ENCODE results near the gene ZNF292.
"Not testable (repeated sequence)": the region's sequence is repeated elsewhere in the genome, so short reads cannot be mapped to it uniquely, and the experiment has no call there.

ZNF292 gene

DNA sequence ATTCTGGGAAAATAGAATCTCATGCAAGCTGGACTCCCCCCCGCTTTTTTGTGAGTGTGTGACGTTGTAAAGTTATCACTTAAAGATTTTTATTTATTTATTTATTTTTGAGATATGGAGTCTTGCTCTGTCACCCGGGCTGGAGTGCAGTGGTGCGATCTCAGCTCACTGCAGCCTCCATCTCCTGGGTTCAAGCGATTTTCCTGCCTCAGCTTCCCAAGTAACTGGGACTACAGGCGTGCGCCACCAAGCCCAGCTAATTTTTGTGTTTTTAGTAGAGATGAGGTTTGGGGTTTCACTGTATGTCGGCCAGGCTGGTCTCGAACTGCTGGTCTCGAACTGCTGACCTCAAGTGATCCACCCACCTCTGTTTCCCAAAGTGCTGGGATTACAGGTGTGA, 2.2 kb downstream of the ZNF292 start:
- not testable (repeated sequence) for DNase-seq (ENCODE audit: insufficient read length, low spot score); FAIRE-seq

DNA sequence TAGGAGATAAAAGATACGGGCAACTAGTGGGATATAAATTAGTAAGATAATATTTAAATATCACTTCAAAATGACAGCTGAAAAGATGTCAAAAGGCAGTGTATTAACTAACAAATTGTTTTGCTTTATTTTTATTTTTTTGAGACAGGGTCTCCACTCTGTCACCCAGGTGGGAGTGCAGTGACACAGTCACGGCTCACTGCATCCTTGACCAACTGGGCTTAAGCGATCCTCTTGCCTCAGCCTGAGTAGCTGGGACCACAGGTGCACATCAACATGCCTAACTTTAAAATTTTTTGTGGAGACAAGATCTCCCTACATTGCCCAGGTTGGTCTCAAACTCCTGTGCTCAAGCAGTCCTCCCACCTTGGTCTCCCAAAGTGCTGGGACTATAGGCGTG, 5.9 kb downstream of the ZNF292 start:
- DNase-seq (ENCODE audit: insufficient read length, low spot score) (no peak), FAIRE-seq (no peak)

DNA sequence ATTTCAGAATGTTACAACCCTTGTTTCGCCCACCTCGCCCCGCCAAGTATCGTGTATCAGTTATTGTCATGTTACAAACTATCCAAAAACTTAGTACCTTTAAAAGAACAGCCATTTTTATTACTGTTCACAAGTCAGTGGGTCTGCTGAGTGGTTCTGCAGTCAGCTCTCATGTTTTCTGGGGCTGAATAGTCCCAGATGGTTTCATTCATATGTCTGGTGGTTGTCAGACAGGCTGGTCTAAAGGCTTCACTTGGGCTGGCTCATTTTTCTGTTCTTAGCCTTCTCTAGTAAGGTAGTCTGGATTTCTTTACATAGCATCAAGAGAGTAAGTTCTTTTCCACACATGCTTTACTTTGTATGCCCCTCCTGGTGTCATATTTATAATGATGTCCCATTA, 8.6 kb downstream of the ZNF292 start:
- DNase-seq (ENCODE audit: insufficient read length, low spot score) (no peak), FAIRE-seq (no peak)

DNA sequence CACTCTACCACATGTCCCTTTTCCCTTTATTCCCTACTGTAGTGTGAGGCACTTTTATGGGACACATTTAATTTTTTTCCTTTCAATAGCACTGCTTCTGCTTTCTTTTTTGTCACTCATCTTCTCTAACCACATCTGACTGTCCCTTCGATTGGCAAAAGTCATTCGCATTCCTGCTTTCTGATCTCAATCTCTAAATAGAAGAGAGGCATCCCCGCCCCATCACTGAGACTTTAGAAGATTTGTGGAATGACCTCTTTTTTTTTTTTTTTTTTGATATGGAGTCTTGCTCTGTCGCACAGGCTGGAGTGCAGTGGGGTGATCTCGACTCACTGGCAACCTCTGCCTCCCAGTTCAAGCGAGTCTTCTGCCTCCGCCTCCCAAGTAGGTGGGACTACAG, 9.1 kb downstream of the ZNF292 start:
- FAIRE-seq (no peak), DNase-seq (ENCODE audit: insufficient read length, low spot score) (no peak)

DNA sequence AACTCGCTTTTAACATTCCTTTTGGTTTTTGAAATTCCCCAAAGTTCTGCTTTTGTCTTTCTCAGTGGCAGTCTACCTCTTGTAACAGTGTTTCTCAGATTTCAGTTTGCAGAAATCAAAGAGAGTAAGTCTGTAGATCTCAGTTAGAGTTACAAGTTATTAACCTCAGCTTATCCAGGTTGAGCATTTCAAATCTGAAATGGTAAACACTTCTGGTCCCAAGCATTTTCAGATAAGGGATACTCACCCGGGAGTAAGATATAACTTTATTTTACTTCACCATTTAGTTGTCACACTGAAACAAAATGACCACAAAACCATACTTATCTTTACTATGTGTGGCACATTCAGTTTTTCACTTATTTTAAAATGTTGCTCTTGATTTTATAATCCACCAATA, 9.8 kb downstream of the ZNF292 start:
- no peak for FAIRE-seq

DNA sequence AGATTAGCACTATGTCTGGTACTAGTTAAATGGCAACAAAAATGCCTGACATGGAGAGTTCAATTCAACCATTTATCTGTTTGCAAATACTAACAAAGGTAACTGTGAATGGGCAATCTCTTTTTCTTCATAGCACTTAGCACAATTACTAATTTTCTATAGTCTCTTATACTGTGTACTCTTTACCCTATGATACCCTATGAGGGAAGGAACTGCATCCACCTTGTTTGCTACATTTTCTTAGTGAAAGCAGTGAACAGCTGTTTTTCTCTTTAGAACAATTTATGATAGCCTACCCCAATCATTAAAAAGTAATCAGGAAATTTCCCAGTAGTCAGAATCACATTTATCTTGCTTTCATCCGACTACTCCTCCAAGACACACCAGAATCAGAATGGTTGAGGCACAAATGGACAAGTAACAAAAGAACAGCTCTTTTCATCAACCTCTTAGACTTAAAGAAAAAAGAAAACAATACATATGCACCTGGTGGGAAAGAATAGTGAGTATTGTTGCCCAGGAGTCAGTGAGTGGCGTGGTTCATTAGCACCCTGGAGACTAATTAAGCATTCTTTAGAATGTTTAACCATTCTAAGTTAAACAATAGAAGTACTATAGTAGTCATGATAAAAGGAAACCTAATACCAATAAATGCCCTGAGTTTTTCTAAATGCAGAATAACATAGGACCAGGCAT, 16.7 kb downstream of the ZNF292 start:
- DNase-seq (ENCODE audit: insufficient read length, low spot score) (no peak), FAIRE-seq (no peak)

More for the DNA sequence above, 9.8 kb downstream of the ZNF292 start:
- DNase-seq (ENCODE audit: insufficient read length, low spot score): no peak

DNA sequence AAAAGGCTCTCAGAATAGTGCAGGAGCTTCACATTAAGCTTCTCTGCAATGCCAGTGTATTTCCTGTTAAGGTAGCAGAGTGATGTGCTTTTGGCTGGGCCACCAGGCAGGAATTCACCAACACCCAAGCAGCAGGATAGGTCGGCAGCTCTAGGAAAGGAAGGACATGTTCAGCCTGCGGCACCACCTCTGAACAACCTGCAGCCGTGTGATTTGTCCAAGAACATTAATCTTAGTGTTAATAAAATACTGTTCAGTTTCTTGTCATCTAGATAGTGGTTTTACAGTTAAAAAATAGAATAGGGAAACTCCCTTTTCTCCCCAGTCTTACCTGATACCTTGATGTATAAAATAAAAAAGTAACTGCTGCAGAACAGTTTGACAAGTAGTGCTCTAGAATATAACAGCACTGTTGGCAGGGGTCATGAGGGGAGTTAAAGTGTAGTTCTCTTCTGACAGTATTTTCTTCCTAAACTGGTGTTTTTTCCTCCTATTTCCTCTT, 18.8 kb downstream of the ZNF292 start:
- peak; percentile 44 for FAIRE-seq

DNA sequence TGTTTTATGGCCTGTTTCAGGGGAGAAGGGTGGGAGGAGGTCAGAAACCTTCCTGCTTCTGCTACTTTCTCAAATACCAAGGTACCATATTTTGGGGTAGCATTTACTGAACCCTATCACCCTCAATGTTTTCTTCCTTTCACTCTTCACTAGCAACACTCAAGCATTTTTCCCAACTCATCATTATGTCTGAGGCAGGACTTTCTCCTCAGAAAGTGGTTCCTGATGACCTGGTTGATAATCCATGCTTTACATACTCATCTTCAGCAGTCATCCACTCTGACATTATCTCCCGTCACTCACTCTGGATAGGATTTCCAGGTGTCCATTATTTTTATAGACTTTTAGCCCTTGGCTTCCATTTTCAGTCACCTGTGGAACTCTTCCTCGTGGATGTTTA, 21.1 kb downstream of the ZNF292 start:
- DNase-seq (ENCODE audit: insufficient read length, low spot score) (no peak), FAIRE-seq (no peak)

More for the DNA sequence above, 18.8 kb downstream of the ZNF292 start:
- no peak for DNase-seq (ENCODE audit: insufficient read length, low spot score)

DNA sequence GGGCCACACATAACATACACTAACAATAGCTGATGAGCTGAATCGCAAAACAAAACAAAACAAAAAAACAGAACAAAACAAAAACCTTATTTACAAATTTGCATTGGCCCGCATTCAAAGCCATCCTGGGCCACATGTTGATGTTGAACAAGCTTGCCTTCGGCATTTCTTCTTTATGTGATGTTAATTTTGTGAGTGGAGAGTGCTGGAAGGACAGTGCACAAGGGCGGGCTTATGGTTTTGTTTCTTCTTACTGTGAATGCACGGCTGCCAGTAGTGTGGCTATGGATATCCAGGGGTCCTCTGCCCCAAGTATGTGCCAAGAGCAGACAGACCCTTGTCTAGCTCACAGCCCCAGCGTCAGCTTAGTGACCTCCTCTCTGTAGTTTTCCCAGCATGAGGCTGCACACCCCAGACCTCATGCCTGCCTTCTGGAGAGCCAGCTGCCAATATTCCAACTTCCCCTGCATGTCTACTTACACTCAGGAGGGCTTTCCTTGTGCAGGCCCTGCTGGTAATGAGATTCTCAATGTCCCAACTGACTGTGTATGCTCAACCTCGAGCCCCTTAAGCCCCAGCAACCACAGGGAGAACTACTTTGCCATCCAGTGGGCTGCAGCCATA, 24.9 kb downstream of the ZNF292 start:
- no peak for DNase-seq (ENCODE audit: insufficient read length, low spot score)
- FAIRE-seq: no peak

DNA sequence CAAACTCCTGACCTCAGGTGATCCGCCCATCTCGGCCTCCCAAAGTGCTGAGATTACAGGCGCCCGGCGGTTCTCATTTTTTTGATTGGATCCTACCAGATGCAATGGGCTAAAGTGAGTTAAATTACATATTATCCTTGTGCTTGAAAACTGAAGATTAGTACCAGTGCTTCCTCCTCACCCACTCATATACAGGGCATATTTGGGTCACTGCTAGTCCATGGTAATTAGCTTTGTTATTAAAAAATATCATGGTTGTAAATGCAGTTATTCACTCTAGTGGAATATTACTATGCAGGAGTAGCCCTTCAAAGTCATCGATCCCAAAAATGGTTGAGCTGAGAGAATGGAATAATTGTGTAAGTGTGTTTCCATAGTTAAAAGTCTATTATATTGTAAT, 26.5 kb downstream of the ZNF292 start:
- no peak for FAIRE-seq
- DNase-seq (ENCODE audit: insufficient read length, low spot score): no peak

DNA sequence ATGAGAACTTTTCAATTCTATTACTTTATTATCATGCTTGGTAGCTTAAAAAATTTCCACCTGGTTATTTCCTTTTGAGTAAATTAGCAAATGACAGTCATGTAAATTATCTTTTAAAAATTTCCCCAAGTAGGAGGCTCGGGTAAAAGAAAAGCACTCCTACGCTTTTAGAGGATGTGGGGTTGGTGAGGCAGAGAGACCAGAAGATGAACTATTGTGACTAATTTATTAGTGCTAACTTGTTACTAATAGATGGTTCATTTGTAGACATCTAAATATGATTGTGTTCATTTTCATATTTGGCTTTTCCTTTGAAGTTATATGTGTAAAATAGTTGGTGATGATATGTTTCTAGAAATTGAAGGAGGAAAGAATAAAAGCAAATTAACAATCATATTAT, 27.0 kb downstream of the ZNF292 start:
- DNase-seq (ENCODE audit: insufficient read length, low spot score) (no peak), FAIRE-seq (no peak)

DNA sequence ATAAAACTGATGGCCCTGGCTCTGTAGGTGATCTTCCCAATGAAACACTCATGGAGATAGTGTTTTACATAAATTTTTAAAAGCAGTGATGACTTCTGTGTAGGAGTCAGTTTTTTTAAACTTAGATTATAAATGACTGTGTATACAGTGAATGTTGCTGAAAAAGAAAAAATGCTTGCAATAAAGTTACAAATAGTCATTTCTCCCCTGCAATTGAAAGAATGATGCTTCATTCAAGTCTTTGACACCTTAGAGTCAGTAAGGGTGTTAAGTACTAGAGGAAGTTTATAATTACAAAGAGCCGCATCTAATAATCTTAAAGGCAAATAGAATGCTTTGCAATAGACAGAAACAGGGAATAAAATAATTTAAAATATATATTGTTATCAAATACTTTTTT, 27.6 kb downstream of the ZNF292 start:
- no peak for DNase-seq (ENCODE audit: insufficient read length, low spot score)
- FAIRE-seq: no peak

DNA sequence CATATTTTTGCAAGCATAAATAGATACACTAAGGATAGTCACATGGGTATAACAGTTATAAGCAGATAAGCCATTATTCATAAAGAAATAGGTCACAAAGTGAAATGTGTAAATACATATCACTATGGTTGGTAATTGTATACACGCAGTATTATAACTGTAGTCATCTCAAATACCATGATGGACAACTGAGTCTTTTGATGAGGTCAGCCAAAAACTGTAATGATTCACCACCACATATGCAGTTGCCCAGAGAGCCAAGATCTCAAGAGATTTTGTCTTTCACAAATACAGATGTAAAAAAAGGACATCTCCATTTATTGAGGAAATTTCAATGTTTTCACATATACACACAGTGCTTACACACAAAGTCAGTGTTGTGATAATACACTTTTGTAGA, 28.3 kb downstream of the ZNF292 start:
- FAIRE-seq: no peak

DNA sequence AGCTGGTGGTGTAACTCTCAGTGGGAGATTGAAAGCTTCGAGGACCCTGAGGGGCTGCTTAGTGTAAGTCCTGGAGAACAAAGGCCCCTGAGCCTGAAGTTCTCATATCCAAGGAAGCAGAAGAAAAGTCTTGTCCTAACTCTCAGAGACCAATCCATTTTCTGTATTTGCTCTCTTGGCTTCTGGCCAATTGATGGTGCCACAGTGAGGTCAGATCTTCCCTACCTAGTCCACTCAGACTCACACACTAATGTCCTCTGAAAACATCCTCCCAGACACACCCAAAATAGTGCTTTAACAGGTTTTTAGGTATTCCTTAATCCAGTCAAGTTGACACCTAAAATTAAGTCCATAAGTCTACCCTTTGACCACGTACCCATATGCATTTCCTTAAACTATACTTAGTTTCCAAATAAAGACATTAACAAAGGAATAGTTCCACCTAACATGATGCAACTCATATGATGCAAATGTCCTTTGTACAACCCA, 29.4 kb downstream of the ZNF292 start:
- DNase-seq (ENCODE audit: insufficient read length, low spot score): no peak
- no peak for FAIRE-seq

More for the DNA sequence above, 28.3 kb downstream of the ZNF292 start:
- DNase-seq (ENCODE audit: insufficient read length, low spot score): no peak

DNA sequence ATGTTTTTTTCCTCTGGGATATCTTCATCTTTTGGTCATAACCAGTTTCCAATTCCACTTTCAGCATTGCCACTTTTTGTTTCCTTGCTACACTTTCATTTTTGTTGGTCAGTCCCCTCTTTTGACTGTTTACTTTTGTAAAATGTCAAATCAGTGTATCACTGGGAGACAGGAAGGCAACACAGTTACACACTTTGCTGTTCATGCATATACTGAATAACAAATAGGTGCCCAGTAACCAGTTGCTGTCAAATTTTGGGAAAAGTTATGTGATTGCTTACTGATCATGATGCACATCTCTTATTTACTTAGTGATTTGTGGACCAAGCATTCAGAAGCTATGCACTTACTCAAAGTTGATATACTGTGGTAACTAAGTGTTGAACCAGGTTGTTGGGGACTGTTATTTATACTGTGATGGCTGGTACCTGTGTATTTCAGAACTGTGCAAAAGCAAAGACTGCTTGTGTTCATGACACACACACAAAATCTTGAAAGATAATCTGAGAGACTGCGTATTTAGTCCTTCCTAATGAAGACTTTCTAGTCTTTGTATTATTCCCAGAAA, 41.0 kb downstream of the ZNF292 start:
- DNase-seq (ENCODE audit: insufficient read length, low spot score): no peak
- FAIRE-seq: no peak

DNA sequence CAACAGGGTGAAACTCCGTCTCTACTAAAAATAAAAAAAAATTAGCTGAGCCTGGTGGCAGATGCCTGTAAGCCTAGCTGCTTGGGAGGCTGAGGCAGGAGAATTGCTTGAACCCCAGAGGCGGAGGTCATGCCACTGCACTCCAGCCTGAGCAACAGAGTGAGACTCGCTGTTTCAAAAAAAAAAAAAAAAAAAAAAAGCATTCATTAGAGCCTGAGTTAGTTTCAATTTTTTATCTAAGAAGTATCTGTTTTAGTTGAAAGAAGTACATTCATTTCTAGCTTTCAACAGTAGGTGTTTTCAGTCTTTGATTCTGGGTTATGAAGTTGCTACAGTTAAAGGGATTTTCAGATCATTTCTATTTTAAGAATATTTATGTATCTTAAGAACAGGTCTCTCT, 42.2 kb downstream of the ZNF292 start:
- DNase-seq (ENCODE audit: insufficient read length, low spot score): no peak
- no peak for FAIRE-seq

DNA sequence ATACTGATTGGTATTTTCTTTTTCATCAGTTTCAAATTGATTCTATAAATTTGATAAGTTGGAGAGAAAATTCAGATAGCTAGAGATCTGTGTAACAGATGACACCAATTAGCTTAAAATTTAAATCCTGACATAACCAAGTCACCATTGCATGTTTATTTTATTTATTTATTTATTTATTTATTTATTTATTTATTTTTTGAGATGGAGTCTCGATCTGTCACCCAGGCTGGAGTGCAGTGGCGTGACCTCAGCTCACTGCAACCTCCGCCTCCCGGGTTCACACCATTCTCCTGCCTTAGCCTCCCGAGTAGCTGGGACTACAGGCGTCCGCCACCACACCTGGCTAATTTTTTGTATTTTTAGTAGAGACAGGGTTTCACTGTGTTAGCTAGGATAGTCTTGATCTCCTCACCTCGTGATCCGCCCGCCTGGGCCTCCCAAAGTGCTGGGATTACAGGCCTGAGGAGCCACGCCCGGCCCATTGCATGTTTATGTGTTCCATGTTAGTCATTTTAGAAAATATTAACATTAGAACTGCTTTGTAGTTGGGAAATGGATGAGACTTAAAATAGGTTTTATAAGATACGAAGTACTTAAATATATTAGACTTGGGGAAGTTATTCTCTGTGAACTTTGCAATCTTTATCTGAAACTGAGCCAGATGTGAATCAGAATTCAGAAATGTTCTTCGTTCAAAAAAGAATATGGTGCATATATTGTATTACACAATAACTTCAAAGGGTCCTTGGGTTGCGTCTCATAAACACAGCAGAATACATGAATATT, 42.9 kb downstream of the ZNF292 start:
- not testable (repeated sequence) for DNase-seq (ENCODE audit: insufficient read length, low spot score); FAIRE-seq

DNA sequence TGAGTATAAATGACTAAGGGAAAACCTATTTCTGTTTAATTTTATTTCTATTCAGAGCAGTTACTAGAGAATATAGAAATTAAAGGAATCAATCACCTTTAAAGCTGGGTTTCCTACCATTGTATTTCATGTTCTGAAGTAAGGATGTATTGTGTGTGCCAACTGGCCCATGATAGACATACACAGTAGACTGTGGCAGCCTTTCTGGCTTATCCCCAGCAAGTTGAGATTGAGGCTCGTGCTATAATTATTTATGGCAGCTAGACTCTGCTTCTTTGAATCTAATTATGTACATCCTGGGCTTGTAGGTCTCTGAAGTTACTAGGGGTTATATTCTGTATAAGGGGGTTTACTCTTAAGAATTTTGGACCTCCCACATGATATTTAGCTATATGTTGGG, 44.4 kb downstream of the ZNF292 start:
- DNase-seq (ENCODE audit: insufficient read length, low spot score) (no peak), FAIRE-seq (no peak)

DNA sequence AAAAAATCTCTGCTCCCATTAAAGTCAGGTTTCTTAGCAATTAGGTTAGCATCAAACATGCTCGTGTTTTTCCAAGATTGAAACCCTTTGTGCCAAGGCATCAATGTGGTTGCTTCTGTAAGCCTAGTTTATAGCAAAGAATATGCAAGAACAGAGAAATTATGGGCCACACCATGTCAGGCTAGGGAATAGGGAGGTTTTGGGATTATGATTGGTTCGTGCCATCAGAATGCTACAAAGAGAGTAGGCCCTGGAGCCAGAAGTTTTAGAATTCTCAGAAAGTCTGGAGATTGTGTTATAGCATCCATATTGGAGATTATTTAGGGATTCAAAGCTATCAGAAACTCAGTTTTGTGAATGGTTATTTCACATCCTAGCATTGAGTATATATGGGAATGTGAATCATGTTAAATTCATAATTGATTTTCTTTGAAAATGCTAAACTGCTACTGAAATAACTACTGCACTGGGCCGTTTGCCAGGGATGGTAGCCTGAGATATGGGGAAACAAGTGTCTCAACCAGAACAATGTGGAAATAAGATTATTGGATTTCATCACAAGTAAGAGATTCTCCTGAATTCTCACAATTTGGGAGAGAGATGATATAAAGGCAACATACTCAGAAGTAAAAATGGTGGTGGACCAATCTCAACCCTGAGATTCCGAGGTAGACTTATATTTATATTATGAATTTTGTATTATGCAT, 45.3 kb downstream of the ZNF292 start:
- DNase-seq (ENCODE audit: insufficient read length, low spot score): no peak
- FAIRE-seq: no peak

DNA sequence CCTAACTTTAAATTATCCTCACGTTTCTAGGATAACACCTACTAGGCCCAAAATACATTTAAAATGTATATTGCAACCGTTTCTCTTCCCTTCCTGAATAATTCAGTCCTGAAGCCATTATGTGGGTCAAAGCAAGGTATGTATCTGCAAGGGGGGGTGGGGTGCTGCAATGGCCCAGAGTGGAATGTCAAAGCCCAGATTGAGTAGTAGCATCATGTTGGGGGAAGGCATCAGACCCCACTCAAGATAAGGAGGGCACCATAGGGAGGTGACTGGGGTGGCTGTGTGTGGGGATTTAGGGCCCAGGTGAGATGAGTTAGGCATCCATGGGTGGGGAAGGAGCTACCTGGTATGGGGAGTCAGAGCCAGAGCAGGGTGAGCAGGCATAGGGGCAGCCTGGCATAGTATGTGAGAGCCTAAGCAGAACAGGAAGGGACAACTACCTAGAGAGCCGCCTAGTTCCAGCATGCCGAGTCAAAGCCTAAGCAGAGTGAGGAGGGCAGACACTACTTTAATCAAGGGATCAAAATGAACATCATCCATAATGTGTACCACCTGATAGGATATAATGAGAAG, 48.2 kb downstream of the ZNF292 start:
- no peak for DNase-seq (ENCODE audit: insufficient read length, low spot score)
- FAIRE-seq: no peak
